ENCODE results near the gene TMEM131.
"Not testable (repeated sequence)": the region's sequence is repeated elsewhere in the genome, so short reads cannot be mapped to it uniquely, and the experiment has no call there.

TMEM131 gene

DNA sequence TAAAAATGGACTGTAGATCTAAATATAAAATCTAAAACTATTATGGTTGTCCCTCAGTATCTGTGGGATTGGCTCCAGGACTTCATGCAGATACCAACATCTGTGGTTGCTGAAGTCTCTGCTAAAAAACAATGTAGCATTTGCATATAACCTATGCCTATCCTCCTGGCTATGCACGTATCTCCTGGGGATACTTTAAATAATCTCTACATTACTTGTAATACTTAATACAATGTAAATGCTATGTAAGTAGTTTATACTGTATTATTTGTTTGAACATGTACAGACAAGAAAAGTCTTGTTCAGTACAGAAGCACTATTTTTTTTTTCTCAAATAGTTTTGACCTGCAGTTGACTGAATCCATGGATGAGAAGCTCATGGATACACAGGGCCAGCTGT, 147.4 kb downstream of the TMEM131 start:
- no peak for DNase-seq

DNA sequence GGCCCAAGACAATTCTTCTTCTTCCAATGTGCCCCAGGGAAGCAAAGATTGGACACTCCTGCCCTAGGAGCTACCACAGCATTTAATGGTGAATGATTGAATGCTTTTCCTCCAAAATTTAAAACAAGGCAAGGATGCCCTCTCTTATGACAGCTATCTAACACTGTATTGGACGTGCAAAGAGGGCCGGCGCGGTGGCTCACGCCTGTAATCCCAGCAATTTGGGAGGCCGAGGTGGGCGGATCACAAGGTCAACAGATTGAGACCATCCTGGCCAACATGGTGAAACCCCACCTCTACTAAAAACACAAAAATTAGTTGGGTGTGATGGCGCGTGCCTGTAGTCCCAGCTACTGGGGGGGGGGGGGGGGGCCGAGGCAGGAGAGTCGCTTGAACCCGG, 149.0 kb downstream of the TMEM131 start:
- not testable (repeated sequence) for DNase-seq

- no peak for DNase-seq
Observed at GRCh38 chr2:97845818-97846217, 149.9 kb downstream of the TMEM131 start.

- no peak for DNase-seq
Observed at GRCh38 chr2:97845133-97845532, 150.6 kb downstream of the TMEM131 start.

DNA sequence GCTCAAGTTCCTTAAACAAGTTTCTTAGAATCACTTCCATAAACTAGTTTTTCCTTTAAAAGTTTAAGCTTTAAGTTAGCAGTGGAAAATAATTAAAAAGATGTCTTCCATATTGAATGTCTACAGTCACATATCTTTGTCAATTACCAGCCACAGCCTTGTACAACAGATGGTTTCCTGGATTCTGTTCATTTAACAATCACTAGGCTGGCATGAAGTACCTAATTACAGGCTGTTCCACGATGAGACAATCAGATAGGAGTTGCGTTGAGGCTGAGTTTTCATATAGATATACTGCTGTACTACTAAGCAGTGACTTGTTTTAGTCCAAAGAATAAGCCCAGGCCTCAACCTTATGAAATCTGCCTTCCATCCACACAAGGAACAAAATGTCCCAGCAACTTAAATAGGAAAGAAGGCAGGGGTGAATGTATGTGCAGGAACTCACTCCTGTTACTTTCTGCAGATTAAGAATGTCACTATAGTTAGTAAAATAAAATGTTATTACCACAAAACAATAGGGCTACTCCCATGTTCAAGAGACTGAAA, 151.4 kb downstream of the TMEM131 start:
- no peak for DNase-seq

- DNase-seq: no peak
Observed at GRCh38 chr2:97840198-97840597, 155.6 kb downstream of the TMEM131 start.

DNA sequence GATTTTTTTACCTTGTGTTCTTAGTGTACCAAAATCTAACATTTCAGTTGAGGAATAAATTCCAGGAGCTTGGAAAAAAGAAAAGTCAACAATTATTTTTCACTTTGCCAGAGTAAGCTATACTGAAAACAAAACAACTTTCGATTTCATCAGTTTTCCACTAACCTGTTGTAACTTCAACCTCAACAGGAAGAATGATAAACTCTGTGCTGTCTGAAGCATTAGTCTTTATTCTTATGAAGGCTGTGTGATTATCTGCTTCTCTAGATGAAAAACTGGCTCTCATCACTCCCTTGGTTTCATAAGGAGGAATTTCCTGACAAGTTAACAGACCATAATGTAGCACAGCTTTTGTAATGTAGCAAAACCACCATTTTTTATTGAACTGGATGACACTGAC, 161.1 kb downstream of the TMEM131 start:
- DNase-seq: no peak

DNA sequence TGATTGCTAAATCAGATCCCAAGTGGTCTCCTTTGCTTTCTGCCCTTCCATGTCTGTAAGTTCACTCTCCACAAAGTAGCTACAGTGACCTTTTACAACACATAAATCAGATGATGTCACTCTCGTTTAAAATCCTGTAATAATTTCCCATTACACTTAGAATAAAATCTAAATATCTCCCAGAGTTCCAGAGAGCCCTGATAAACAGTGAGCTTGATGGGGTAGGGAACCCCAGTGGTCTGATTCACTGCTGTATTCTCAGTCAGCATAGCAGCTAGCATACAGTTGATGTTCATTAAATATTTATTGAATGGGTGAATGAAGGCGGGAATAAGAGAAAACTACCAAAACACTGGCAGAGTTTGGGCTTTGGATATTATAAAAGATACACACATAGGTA, 164.6 kb downstream of the TMEM131 start:
- no peak for DNase-seq

GRCh38 chr2:97829255-97829654, 166.5 kb downstream of the TMEM131 start:
- not testable (repeated sequence) for DNase-seq

- not testable (repeated sequence) for DNase-seq
Observed at GRCh38 chr2:97827013-97827412, 168.7 kb downstream of the TMEM131 start.

GRCh38 chr2:97826266-97826847, 169.4 kb downstream of the TMEM131 start:
- DNase-seq: not testable (repeated sequence)

- DNase-seq: not testable (repeated sequence)
Observed at GRCh38 chr2:97824011-97824410, 171.7 kb downstream of the TMEM131 start.

- DNase-seq: not testable (repeated sequence)
Observed at GRCh38 chr2:97821862-97822261, 173.9 kb downstream of the TMEM131 start.

DNA sequence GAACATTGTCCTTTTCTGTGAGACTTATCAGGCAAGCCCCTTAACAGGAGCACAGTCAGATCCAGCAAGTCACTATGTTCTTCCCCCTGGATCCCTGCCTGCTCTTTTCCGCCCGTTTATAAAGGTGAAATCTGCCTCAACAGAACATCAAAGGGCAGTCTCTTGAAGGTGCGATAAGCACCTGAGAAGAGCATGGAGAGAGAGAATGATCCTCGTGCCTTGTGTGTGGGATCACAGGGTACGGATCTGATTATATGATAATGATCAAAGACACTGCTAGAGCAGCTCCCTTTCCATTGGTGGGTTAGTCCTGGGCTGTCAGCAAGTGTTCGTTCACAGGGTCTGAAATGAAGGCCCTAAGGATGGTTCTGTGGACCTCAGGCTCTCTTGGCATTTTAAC, 176.0 kb downstream of the TMEM131 start:
- no peak for DNase-seq

GRCh38 chr2:97816411-97816810, 179.3 kb downstream of the TMEM131 start:
- DNase-seq: no peak

GRCh38 chr2:97812931-97813330, 182.8 kb downstream of the TMEM131 start:
- no peak for DNase-seq

DNA sequence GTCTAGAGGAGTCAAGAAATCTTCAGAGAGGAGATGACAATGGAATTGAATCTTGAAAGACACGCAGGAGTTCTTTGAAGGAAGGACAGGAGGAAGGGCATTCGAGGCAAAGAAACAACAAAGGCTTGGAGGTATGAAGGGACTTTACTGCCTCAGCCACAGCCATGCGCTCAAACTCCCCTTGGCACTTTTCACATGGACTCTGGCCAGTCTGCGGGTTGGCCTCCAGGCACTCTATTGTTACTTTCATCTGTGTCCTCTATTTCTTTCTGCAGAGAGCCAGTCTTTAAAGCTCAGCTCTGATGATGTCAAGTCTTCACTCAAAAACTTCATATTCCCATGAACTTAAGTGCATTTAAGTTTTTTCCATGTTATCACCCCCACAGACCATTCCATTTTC, 186.9 kb downstream of the TMEM131 start:
- DNase-seq: no peak

DNA sequence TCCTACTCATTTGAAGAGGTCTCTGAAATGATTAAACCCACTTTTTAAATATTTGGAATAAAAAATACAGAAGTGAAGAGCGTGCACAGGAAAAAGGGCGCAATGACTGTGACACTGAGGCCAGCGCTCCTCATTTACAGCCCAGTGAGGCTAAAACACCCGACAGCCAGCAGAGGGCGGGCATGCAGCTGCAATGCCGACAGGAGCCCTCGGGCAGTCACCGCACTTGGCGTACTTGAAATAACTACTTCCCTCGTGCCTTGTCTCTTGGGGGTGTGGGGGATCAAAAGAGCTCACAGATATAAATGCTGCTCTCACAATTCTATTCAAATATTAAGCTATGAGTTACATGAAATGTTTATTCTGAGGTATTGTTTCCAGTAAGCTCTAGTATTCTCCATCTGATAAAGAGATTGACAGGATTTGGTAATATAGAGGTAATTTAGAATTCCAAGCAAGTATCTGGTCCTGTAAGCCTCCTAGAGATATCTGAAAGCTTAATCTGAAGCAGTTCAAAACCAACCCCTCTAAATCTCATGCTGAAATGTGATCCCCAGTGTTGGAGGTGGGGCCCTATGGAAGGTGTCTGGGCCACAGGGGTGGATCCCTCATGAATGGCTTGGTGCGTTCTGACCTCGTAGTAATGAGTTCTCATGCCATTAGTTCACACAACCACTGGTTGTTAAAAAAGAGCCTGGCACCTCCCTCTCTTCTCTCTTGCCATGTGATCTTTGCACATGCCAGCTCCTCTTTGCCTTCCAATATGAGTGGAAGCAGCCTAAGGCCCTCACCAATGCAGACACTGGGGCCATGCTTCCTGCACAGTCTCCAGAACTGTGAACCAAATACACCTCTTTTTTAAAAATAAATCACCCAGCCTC, 188.8 kb downstream of the TMEM131 start:
- DNase-seq: peak; percentile 88

DNA sequence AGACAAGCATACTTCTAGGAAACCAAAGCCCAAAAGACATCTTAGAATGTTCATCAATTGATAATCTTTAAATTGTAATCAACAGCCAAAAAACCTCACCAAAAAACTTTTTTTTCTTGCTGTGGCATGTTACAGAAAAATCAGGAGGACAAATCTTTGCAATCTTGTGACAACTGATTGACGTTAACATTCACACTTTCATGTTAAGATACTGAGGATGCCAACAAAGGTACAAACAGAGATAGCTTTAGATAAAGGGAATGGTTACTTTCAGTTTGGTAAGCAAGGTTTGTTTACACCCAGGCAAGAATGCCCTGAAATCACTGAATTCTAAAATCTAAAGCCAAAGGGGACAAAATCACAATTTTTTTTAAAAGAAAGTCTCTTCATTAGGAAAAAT, 190.0 kb downstream of the TMEM131 start:
- no peak for DNase-seq

DNA sequence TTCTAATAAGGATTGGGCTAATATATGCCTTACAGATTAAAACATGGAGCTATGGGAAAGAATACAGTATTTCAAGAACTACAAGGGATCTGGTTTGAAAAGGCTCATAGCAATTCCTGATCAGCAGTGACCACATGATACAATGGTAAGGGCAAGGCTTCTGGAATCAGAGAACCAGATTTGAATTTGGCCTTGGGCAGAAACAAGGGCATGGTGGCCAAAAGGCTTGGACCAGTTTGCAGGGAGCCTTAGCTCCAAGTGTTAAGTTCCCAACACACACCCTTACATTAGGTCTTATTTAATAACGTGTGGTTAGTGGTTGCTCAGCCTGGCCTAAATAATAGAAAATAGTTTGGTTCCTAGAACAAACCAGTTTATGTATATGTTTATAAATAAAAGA, 194.7 kb downstream of the TMEM131 start:
- DNase-seq: no peak

- no peak for DNase-seq
Observed at GRCh38 chr2:97798416-97798815, 197.3 kb downstream of the TMEM131 start.

DNA sequence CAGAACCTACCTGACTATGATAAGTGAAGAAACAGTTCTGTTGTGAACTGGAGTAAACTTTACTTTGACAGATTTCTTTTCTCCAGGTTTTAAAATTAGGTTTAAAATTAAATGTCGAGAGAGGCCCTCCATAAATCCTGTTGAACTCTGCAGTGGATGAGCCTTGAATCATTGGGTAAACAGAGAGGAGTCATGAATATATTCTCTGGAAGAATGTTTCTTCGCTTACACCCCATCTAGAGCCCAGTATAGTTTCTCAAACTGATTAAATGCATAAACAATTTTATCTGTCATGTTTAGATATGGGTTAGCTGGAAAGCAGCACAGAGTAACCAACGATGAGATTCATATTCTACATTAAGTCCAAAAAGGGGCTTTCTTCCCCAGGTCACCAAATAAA, 198.4 kb downstream of the TMEM131 start:
- DNase-seq: no peak

- no peak for DNase-seq
Observed at GRCh38 chr2:97796465-97797126, 199.2 kb downstream of the TMEM131 start.

DNA sequence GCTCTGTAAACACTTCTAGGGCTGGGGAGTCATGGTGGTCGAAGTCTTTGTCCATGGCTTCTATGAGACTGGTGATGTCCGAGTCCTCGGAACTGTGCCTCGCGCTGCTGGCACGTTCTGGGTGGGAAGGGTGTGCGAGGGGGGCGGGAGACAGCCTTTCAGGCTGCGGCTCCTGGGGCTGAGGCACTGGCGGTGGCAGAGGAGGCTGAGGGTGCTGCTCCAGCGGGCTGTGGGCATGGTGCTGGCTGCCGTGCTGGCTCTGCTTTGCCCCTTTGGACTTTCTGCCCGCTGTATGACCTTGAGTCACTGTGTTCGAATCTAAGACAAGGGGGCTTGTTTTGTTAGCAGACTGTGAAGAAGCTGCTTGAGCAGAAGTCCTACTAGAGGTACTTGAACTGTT, 203.3 kb downstream of the TMEM131 start:
- DNase-seq: no peak

Data from activated CD8-positive, alpha-beta memory T cell treated with anti-CD3 and anti-CD28 coated beads for 24 hours (primary cell).